ENCODE measurements around the gene TCF23.

GRCh38 chr2:27134781-27135477, 13.9 kb upstream of the TCF23 start:
- TF ChIP-seq CTCF (IDR thresholded peaks at IDR 0.05) (no peak), POLR2A (IDR thresholded peaks at IDR 0.05) (no peak)

Measured in adrenal gland (tissue), 5 donors.